Body of pancreas (tissue), 4 donors: ENCODE results near the gene PPP1R7. TPM values are rescaled to one million over a fixed set of nuclear protein-coding genes. Genes with fewer than 3 reads are reported as not detected.

ENCODE experiments used
- ATAC-seq: fragments of 150-250 bp; one replicate; pipeline ENCODE4 v1.9.1; 2016
- DNase-seq, 4 donors: peaks; one replicate each; pipeline ENCODE4 v3.0.0-alpha.2; 2019
- H3K27ac ChIP-seq, 4 donors: fragments of 200-600 bp; sonication (generic); 1 replicate in 3 of 4; 2 replicates in 1 of 4; pipeline versions ENCODE4 v1.5.1 to v1.6.1; 2016 to 2019; ENCODE audit warnings: mild to moderate bottlenecking in 1 of 4, mixed read lengths in 1 of 4, moderate library complexity in 1 of 4
- H3K27me3 ChIP-seq, 2 donors: fragments of 200-600 bp; sonication (generic); one replicate each; pipeline ENCODE4 v1.6.0; 2016; ENCODE audit warnings: mild to moderate bottlenecking in 1 of 2
- H3K36me3 ChIP-seq, 2 donors: fragments of 200-600 bp; sonication (generic); replicated peaks in 1 of 2; 2 replicates each; pipeline ENCODE4 v1.5.1; 2016; ENCODE audit warnings: low read depth in 2 of 2; ENCODE audit not compliant: insufficient read depth in 1 of 2
- H3K4me1 ChIP-seq: fragments of 200-600 bp; sonication (generic); one replicate; pipeline ENCODE4 v1.6.0; 2016
- H3K4me3 ChIP-seq, 2 donors: fragments of 200-600 bp; sonication (generic); 1 replicate in 1 of 2; 2 replicates in 1 of 2; pipeline ENCODE4 v1.5.1; 2016 to 2019
- H3K9me3 ChIP-seq, 3 donors: fragments of 200-600 bp; sonication (generic); 1 replicate in 2 of 3; 2 replicates in 1 of 3; pipeline ENCODE4 v1.5.1; 2016
- POLR2A ChIP-seq, 3 donors: fragments of 450-650 bp; IDR thresholded peaks; one replicate each; pipeline ENCODE4 v1.6.1; 2016; ENCODE audit warnings: antibody characterized with exemption in 3 of 3, mild to moderate bottlenecking in 2 of 3
- WGBS, 2 donors: methylation state at CpG; one replicate each; pipeline ENCODE4 v1.1.5; 2017; 5-methylcytosine and 5-hydroxymethylcytosine counted together
- intact Hi-C: fragments of 100-400 bp; cut with DNase I; formaldehyde crosslinking; loops from one replicate; pipeline ENCODE4 v1.15.1; 2023
- total RNA-seq, 2 donors: library from RNA; depleted of rRNA; stranded (reverse); fragments of >200 nt; gene quantifications; one replicate each; pipeline ENCODE4 v1.1.0, GENCODE V29; 2016
- TF ChIP-seq, protein P1 (sequence below), 7 experiments: fragments of 450-650 bp in 4 of 7; fragments of 200-600 bp in 3 of 7; sonication (generic) in 3 of 7; IDR thresholded peaks; one replicate each; pipeline ENCODE4 v1.5.1; 2016 to 2019; ENCODE audit warnings: antibody characterized with exemption in 7 of 7

PPP1R7 gene
- total RNA-seq, 2 donors from 2014 or later, result 27.0 to 99.4 TPM

- TF ChIP-seq, protein P1, sequence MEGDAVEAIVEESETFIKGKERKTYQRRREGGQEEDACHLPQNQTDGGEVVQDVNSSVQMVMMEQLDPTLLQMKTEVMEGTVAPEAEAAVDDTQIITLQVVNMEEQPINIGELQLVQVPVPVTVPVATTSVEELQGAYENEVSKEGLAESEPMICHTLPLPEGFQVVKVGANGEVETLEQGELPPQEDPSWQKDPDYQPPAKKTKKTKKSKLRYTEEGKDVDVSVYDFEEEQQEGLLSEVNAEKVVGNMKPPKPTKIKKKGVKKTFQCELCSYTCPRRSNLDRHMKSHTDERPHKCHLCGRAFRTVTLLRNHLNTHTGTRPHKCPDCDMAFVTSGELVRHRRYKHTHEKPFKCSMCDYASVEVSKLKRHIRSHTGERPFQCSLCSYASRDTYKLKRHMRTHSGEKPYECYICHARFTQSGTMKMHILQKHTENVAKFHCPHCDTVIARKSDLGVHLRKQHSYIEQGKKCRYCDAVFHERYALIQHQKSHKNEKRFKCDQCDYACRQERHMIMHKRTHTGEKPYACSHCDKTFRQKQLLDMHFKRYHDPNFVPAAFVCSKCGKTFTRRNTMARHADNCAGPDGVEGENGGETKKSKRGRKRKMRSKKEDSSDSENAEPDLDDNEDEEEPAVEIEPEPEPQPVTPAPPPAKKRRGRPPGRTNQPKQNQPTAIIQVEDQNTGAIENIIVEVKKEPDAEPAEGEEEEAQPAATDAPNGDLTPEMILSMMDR (IDR thresholded peaks at IDR 0.05), result no peak
- no peak for TF ChIP-seq POLR2A (IDR thresholded peaks at IDR 0.05)
- ATAC-seq (no peak), DNase-seq (no peak)
- Histone ChIP-seq H3K27me3 (no peaks in the 10 kb centered on the region), H3K27ac (no peak overlapping the region), H3K36me3 (peaks cover 0 to 3% of the 10 kb centered on the region in 2 donors), H3K9me3 (no peaks in the 10 kb centered on the region), H3K4me1 (no peaks in the 10 kb centered on the region), H3K4me3 (no peak overlapping the region)
- intact Hi-C loops, result no loop called here
- 89 to 90% methylated on average over 6 of the region's 6 CpGs for WGBS, 2 donors
Observed at GRCh38 chr2:241142063-241142462, 8.2 kb upstream of the PPP1R7 start.

GRCh38 chr2:241142593-241142992, 7.7 kb upstream of the PPP1R7 start:
- DNase-seq (no peak), ATAC-seq (no peak)

DNA sequence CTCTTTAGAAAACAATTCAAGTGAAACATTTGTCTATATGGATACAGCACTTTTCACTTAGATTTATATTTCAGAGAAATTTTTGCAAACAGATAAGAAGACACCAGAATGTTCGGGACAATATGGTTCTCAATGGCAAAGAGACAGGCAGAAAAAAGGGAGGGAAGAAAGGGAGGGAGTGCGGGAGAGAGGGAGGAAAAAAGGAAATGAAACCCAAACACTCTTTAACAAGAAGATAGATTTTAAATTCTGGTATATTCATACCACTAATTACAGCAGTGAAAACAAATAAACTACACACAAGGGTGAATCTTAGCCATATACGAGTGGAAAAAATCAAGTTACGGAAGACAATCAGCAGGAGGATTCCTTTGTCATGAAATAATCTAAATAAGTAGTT, 4.0 kb upstream of the PPP1R7 start:
- Histone ChIP-seq H3K27me3 (no peaks in the 10 kb centered on the region), H3K4me1 (peaks cover 14% of the 10 kb centered on the region), H3K9me3 (no peaks in the 10 kb centered on the region), H3K4me3 (no peak overlapping the region), H3K36me3 (no peaks in the 10 kb centered on the region), H3K27ac (no peak overlapping the region)
- intact Hi-C loops, result no loop called here
- WGBS, 2 donors, result 84 to 86% methylated on average over 4 of the region's 4 CpGs
- no peak for ATAC-seq
- DNase-seq, result no peak
- TF ChIP-seq POLR2A (IDR thresholded peaks at IDR 0.05), result no peak
- TF ChIP-seq, protein P1 (IDR thresholded peaks at IDR 0.05), result no peak

More at GRCh38 chr2:241142593-241142992, 7.7 kb upstream of the PPP1R7 start:
- Histone ChIP-seq H3K36me3 (peaks cover 0 to 3% of the 10 kb centered on the region in 2 donors), H3K9me3 (no peaks in the 10 kb centered on the region), H3K4me3 (no peak overlapping the region), H3K4me1 (no peaks in the 10 kb centered on the region), H3K27me3 (no peaks in the 10 kb centered on the region), H3K27ac (no peak overlapping the region)
- intact Hi-C loops, result no loop called here
- TF ChIP-seq, protein P1 (IDR thresholded peaks at IDR 0.05), result no peak
- WGBS, 2 donors, result 89% methylated on average over 8 to 9 of the region's 9 CpGs

GRCh38 chr2:241147336-241147735, 2.9 kb upstream of the PPP1R7 start:
- no peak for DNase-seq

DNA sequence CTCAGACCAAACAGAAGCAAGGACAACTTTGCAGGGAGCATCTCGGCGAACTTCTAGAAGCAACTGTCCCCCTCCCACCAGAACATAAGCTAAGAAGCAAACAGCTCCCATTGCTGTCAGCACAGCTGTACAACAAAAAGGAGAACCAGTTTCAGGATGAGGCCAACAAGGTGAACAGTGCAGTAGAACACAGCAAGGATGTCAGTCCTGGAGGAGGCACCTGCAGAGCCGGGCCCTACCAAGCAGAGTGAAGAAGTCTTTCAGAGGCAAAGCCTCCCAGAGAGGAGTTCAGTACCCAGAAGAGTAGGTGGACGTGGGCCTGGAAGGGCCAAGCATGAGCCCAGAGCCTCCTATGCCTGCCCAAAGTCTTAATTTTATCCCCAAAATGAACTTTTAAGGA, 2.0 kb upstream of the PPP1R7 start:
- Histone ChIP-seq H3K4me3 (no peak overlapping the region), H3K4me1 (peaks cover 21% of the 10 kb centered on the region), H3K27ac (no peak overlapping the region), H3K9me3 (no peaks in the 10 kb centered on the region), H3K27me3 (no peaks in the 10 kb centered on the region), H3K36me3 (no peaks in the 10 kb centered on the region)
- WGBS, 2 donors, result 86 to 90% methylated on average over 4 of the region's 4 CpGs
- TF ChIP-seq, protein P1 (IDR thresholded peaks at IDR 0.05), result no peak
- TF ChIP-seq POLR2A (IDR thresholded peaks at IDR 0.05), result no peak
- DNase-seq (no peak), ATAC-seq (no peak)
- intact Hi-C loops, result no loop called here

More at GRCh38 chr2:241147336-241147735, 2.9 kb upstream of the PPP1R7 start:
- no peaks in the 10 kb centered on the region for H3K27me3 ChIP-seq
- no peak for TF ChIP-seq POLR2A (IDR thresholded peaks at IDR 0.05)
- TF ChIP-seq, protein P1 (IDR thresholded peaks at IDR 0.05), result no peak
- no peaks in the 10 kb centered on the region for H3K36me3 ChIP-seq
- ATAC-seq, result no peak
- intact Hi-C loops, result no loop called here
- H3K4me3 ChIP-seq, result no peak overlapping the region
- H3K9me3 ChIP-seq, result no peaks in the 10 kb centered on the region
- no peak overlapping the region for H3K27ac ChIP-seq
- peaks cover 21% of the 10 kb centered on the region for H3K4me1 ChIP-seq
- 86 to 89% methylated on average over 3 of the region's 3 CpGs for WGBS, 2 donors
